GM12878 (cell line): ENCODE data around the gene SLC1A1. TPM values are rescaled to one million over a fixed set of nuclear protein-coding genes. Genes with fewer than 3 reads are reported as not detected.
A peak's percentile ranks its signal among the peaks of the same experiment; 100 is the strongest.

Source experiments
- ATF7 ChIP-seq: fragments of 450-650 bp; IDR thresholded peaks from 2 replicates; pipeline ENCODE4 v1.6.1; 2016; ENCODE audit warnings: low read depth, mild to moderate bottlenecking
- BACH1 ChIP-seq: fragments of 450-650 bp; IDR thresholded peaks from 2 replicates; pipeline ENCODE4 v1.6.1; 2017; ENCODE audit warnings: mild to moderate bottlenecking, borderline replicate concordance
- BHLHE40 ChIP-seq, 2 experiments: fragments of 450-650 bp in 1 of 2; IDR thresholded peaks; 2 replicates each; pipeline ENCODE4 v1.6.1; 2011 to 2017; ENCODE audit warnings: low read depth in 2 of 2, borderline replicate concordance in 1 of 2, improper control_type of control experiment in 1 of 2, low read length in 1 of 2, mild to moderate bottlenecking in 1 of 2
- BMI1 ChIP-seq: fragments of 450-650 bp; IDR thresholded peaks from 2 replicates; pipeline ENCODE4 v1.6.1; 2016; ENCODE audit warnings: mild to moderate bottlenecking, moderate library complexity, borderline replicate concordance
- BRCA1 ChIP-seq: IDR thresholded peaks from 2 replicates; pipeline ENCODE4 v1.6.1; 2011; ENCODE audit warnings: low read depth, low read length, improper control_type of control experiment
- CBX3 ChIP-seq: fragments of 200-600 bp; sonication (generic); IDR thresholded peaks from 2 replicates; pipeline ENCODE4 v1.6.1; 2016; ENCODE audit warnings: low read depth, borderline replicate concordance
- CREM ChIP-seq: IDR thresholded peaks from 2 replicates; pipeline ENCODE4 v1.6.1; 2014; ENCODE audit warnings: antibody characterized with exemption, low read depth
- EED ChIP-seq: sonication (generic); IDR thresholded peaks from 2 replicates; pipeline ENCODE4 v1.6.1; 2016; ENCODE audit warnings: antibody characterized with exemption, low read depth
- EZH2 ChIP-seq: IDR thresholded peaks from 2 replicates; pipeline ENCODE4 v1.6.1; 2012; ENCODE audit warnings: low read depth, mild to moderate bottlenecking, control low read depth, inconsistent platforms, low read length, borderline replicate concordance; ENCODE audit not compliant: control insufficient read depth
- FOS ChIP-seq: IDR thresholded peaks from 3 replicates; pipeline ENCODE4 v1.6.1; 2011; ENCODE audit warnings: borderline replicate concordance; ENCODE audit not compliant: insufficient read length; ENCODE audit errors: extremely low read depth
- FOXK2 ChIP-seq: fragments of 450-650 bp; IDR thresholded peaks from 2 replicates; pipeline ENCODE4 v1.6.1; 2017; ENCODE audit warnings: mild to moderate bottlenecking, moderate library complexity
- FOXM1 ChIP-seq: IDR thresholded peaks from 2 replicates; pipeline ENCODE4 v1.6.1; 2012; ENCODE audit warnings: low read depth, mild to moderate bottlenecking, inconsistent platforms, low read length, moderate library complexity
- GABPA ChIP-seq: IDR thresholded peaks from 2 replicates; pipeline ENCODE4 v1.6.1; 2014; ENCODE audit warnings: antibody characterized with exemption, low read depth, mild to moderate bottlenecking, inconsistent platforms
- KAT2A ChIP-seq: conservative IDR thresholded peaks from 2 replicates; pipeline ENCODE4 v1.6.1; 2011; ENCODE audit warnings: low read depth, low read length; ENCODE audit not compliant: control insufficient read depth
- LARP7 ChIP-seq: fragments of 450-650 bp; IDR thresholded peaks from 2 replicates; pipeline ENCODE4 v1.6.1; 2017; ENCODE audit warnings: mild to moderate bottlenecking
- MEF2B ChIP-seq: fragments of 450-650 bp; IDR thresholded peaks from 2 replicates; pipeline ENCODE4 v1.6.1; 2018; ENCODE audit warnings: mild to moderate bottlenecking, moderate library complexity; ENCODE audit not compliant: partially characterized antibody, poor library complexity, severe bottlenecking
- MTA2 ChIP-seq: fragments of 450-650 bp; IDR thresholded peaks from 2 replicates; pipeline ENCODE4 v1.6.1; 2016; ENCODE audit warnings: low read depth, mild to moderate bottlenecking, moderate library complexity
- NFYA ChIP-seq: IDR thresholded peaks from 2 replicates; pipeline ENCODE4 v1.6.1; 2011; ENCODE audit warnings: low read depth, mild to moderate bottlenecking, low read length, improper control_type of control experiment, borderline replicate concordance
- NFYB ChIP-seq: IDR thresholded peaks from 2 replicates; pipeline ENCODE4 v1.6.1; 2011; ENCODE audit warnings: low read depth, mild to moderate bottlenecking, low read length, improper control_type of control experiment, moderate library complexity; ENCODE audit not compliant: insufficient read depth
- NR2F1 ChIP-seq: fragments of 450-650 bp; conservative IDR thresholded peaks from 2 replicates; pipeline ENCODE4 v1.6.1; 2017; ENCODE audit warnings: mild to moderate bottlenecking
- PAX8 ChIP-seq: fragments of 450-650 bp; IDR thresholded peaks from 2 replicates; pipeline ENCODE4 v1.6.1; 2017; ENCODE audit warnings: mild to moderate bottlenecking, moderate library complexity
- POLR2AphosphoS5 ChIP-seq: IDR thresholded peaks from 2 replicates; pipeline ENCODE4 v1.6.1; 2011; ENCODE audit warnings: mild to moderate bottlenecking, low read length, inconsistent platforms
- RBBP5 ChIP-seq: fragments of 200-600 bp; sonication (generic); conservative IDR thresholded peaks from 2 replicates; pipeline ENCODE4 v1.6.1; 2016
- RUNX3 ChIP-seq: IDR thresholded peaks from 2 replicates; pipeline ENCODE4 v1.6.1; 2012; ENCODE audit warnings: low read length, inconsistent platforms
- SIN3A ChIP-seq: IDR thresholded peaks from 2 replicates; pipeline ENCODE4 v1.6.1; 2012; ENCODE audit warnings: low read depth, low read length, improper control_type of control experiment
- SMC3 ChIP-seq: IDR thresholded peaks from 2 replicates; pipeline ENCODE4 v1.6.1; 2011; ENCODE audit warnings: low read length, improper control_type of control experiment, borderline replicate concordance
- SRF ChIP-seq, 2 experiments: IDR thresholded peaks; 2 replicates each; pipeline ENCODE4 v1.6.1; 2011; ENCODE audit warnings: low read depth in 2 of 2, low read length in 2 of 2, mild to moderate bottlenecking in 1 of 2, moderate library complexity in 1 of 2
- STAT3 ChIP-seq: IDR thresholded peaks from 2 replicates; pipeline ENCODE4 v1.6.1; 2011; ENCODE audit warnings: low read depth, low read length, improper control_type of control experiment
- SUPT20H ChIP-seq: IDR thresholded peaks from 2 replicates; pipeline ENCODE4 v1.6.1; 2011; ENCODE audit warnings: low read depth, mild to moderate bottlenecking, low read length, moderate library complexity, borderline replicate concordance; ENCODE audit not compliant: control insufficient read depth
- TBL1XR1 ChIP-seq: IDR thresholded peaks from 2 replicates; pipeline ENCODE4 v1.6.1; 2012; ENCODE audit warnings: low read depth, low read length, improper control_type of control experiment
- WRNIP1 ChIP-seq: IDR thresholded peaks from 2 replicates; pipeline ENCODE4 v1.6.1; 2011; ENCODE audit warnings: low read depth, low read length, improper control_type of control experiment, borderline replicate concordance
- YBX1 ChIP-seq: fragments of 450-650 bp; IDR thresholded peaks from 2 replicates; pipeline ENCODE4 v1.6.1; 2016; ENCODE audit warnings: antibody characterized with exemption
- ZNF384 ChIP-seq: IDR thresholded peaks from 2 replicates; pipeline ENCODE4 v1.6.1; 2012; ENCODE audit warnings: low read depth, mild to moderate bottlenecking, low read length, improper control_type of control experiment, borderline replicate concordance
- ZSCAN29 ChIP-seq: fragments of 450-650 bp; IDR thresholded peaks from 2 replicates; pipeline ENCODE4 v1.6.1; 2017; ENCODE audit warnings: mild to moderate bottlenecking, moderate library complexity
- polyA plus RNA-seq, 11 experiments: library from polyadenylated mRNA; depleted of rRNA in 4 of 11; unstranded in 6 of 11; stranded (reverse) in 5 of 11; fragments of >200 nt; fragmentation: Nextera tagmentation in 4 of 11; fragmentation: Illumina TruSeq in 1 of 11; extraction: Ambion mirVana in 4 of 11; extraction: Trizol in 1 of 11; gene quantifications; 1 replicate in 1 of 11; 2 replicates in 10 of 11; pipeline versions ENCODE4 v1.2.1 to v1.2.3, GENCODE V29; 2011 to 2016; ENCODE audit warnings: inconsistent platforms in 2 of 11, missing spikeins in 2 of 11, low read depth in 1 of 11
- total RNA-seq, 4 experiments: library from RNA; depleted of rRNA in 3 of 4; stranded (reverse); fragments of >200 nt in 3 of 4; fragmentation: Illumina TruSeq in 1 of 4; extraction: Trizol in 1 of 4; gene quantifications; 2 replicates each; pipeline versions ENCODE4 v1.2.1 to v1.2.3, GENCODE V29; 2013 to 2021
- TF ChIP-seq, protein P1 (sequence below): fragments of 450-650 bp; IDR thresholded peaks from 2 replicates; pipeline ENCODE4 v1.6.1; 2017; ENCODE audit warnings: low read depth, mild to moderate bottlenecking, moderate library complexity

The SLC1A1 gene
- total and polyA plus RNA-seq, 10 of the 15 experiments (the other 5 are each of a cell fraction or from before 2014, with no cell fraction given), result 4.2 to 24.9 (median 18.3) TPM

DNA sequence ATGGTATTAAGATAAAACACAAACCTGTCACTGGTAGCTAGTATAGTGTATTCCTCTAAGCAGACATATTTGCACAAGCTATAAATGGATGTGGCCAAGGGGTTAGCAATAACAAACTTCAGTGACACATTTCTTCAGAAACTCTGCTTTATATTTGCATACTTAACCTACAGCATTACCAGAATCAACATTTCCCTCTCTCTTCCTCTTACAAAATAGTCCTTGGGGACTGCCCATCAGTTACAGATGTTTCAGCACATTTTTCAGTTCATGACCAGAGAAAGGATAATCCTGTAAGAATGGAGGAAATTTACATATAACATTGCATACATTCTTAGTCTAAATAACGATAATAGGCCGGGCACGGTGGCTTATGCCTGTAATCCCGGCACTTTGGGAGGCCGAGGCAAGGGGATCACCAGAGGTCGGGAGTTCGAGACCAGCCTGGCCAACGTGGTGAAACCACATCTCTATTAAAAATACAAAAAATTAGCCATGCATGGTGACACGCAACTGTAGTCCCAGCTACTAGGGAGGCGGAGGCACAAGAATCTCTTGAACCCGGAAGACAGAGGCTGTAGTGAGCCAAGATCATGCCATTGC lies 25.3 kb upstream of the SLC1A1 start (continued):
- TF ChIP-seq, protein P1, sequence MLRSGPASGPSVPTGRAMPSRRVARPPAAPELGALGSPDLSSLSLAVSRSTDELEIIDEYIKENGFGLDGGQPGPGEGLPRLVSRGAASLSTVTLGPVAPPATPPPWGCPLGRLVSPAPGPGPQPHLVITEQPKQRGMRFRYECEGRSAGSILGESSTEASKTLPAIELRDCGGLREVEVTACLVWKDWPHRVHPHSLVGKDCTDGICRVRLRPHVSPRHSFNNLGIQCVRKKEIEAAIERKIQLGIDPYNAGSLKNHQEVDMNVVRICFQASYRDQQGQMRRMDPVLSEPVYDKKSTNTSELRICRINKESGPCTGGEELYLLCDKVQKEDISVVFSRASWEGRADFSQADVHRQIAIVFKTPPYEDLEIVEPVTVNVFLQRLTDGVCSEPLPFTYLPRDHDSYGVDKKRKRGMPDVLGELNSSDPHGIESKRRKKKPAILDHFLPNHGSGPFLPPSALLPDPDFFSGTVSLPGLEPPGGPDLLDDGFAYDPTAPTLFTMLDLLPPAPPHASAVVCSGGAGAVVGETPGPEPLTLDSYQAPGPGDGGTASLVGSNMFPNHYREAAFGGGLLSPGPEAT, result peak; percentile 93
- TF ChIP-seq SIN3A (no peak), FOXM1 (peak; percentile 99), STAT3 (peak; percentile 98), YBX1 (no peak), BACH1 (peak; percentile 80; the same call in 1 of the 2 replicates), WRNIP1 (no peak), CBX3 (no peak), MEF2B (peak; percentile 98), RBBP5 (no peak), BMI1 (peak; percentile 75), NFYA (no peak), POLR2AphosphoS5 (no peak), BRCA1 (no peak), GABPA (peak; percentile 35; the same call in 1 of the 2 replicates), EED (peak; percentile 88), ZSCAN29 (no peak), BHLHE40 (IDR thresholded peaks at IDR 0.05; ENCODE audit: borderline replicate concordance in 1 of 2, low read depth in 2 of 2, low read length in 1 of 2) (peak; percentile 72 to 79), TBL1XR1 (peak; percentile 93), NR2F1 (peak; percentile 98), CREM (peak; percentile 84), ATF7 (peak; percentile 82), FOS (no peak), NFYB (no peak), SRF (IDR thresholded peaks at IDR 0.05; ENCODE audit: low read depth in 2 of 2, low read length in 2 of 2) (peak in 1 of 2 experiments; percentile 73; a peak in 2 of 4 replicates), PAX8 (no peak), KAT2A (no peak), LARP7 (no peak), FOXK2 (no peak), MTA2 (peak; percentile 94), ZNF384 (no peak), EZH2 (no peak), SUPT20H (no peak), SMC3 (peak; percentile 21; the same call in 1 of the 2 replicates), RUNX3 (peak; percentile 94)
